Measurements from ENCODE around the gene TEPSIN.
"Not testable (repeated sequence)": the region's sequence is repeated elsewhere in the genome, so short reads cannot be mapped to it uniquely, and the experiment has no call there.

TEPSIN gene

DNA sequence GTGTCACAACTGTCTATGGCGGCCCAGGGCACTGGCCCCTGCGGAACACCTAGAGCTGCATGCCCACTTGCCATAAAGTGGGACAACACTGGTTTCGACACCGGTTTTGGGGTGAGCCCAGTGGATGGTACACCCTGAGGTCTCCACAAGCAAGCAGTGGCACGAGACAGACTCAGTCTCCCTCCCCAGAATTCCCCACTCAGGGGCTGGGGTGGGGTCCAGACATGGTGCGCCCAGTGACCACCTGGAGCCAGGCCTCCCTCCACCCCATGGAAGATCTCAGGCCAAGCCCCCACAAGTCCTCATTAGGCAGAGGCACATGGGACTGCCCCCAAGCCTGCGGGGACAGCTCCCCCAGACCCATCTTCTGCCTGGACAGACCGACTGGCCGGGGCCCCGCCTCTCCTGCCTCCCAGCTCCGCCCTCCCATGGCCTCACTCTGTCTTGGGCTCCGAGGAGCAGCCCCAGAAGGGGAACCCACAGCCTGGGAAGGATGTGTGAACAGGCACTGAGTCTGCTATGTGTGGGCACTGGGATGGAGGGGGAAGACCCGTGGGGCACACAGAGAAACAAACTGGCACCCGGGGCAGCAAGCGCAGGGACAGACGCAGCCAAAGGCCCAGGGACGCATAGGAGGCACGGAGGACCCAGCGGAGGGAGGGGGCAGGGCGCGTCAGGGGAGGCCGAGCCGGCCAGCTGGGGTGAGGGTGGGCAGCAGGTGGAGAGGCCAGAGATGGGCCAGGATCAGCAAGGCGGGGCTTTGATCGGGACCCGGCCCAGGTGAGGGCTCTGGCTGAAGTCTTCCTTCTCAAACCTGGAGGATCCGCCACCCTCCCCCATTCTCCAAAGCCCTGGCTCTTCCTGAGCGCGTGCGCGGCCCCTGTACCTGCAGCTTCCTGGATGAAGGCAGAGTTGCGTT, 2.8 kb downstream of the TEPSIN start:
- DNase-seq (ENCODE audit: low read depth) = no peak

DNA sequence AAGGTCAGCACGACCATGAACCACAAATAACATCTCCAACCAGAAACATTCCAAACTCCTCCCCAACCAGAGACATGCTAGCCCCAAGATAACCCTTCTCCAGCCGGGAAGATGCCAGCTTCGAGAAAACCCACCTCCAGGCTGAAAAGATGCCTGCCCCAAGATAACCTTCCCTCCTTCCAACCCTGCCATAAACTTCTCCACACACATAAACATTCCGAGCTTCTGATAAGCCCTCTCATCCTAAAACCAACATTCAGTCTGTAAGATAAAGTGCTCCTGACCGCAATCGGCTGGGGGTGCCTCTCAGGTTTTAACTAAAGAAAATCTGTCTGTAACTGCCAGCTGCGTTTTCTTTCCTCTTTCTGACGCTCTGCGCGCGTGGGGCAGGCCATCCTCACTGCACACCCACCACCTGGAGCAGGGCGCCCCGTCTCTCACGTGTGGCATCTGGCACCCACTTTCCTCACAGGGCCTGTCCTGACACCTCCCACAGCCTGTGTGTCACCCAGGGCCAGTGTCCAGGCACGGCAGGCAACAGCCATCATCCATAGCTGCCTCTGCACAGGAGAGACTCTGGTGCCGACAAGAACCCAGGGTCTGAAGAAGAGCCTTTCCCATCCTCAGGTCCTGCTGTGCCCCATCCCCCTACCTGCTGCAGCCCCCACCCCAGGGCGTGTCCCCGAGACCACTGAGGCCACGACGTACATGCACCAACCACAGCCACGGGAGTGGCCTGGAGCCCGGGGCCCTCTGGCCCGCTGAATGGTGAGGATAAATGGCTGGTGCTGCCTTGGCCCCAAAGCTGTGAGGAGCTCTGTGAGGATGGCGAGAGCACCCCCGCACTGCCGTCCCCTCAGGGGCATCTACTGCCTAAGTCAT, 3.7 kb downstream of the TEPSIN start:
- peak; percentile 83 for DNase-seq (ENCODE audit: low read depth)

DNA sequence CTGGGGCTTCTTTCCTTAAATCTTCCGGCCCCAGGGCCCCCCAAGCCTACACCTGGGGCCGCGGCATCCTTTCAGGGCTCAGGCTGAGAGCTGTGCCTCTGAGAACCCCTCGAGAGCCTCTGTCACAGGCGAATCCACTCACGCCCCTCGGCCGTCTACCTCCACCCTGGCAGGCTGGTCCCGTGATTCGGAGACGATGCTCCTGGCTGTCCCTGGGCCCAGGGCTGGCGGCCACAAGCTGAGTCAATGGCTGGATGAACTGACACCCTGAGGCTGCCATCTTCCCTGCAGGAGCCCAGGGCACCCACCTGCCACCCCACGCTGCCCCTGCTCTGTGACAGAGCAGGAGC, 4.4 kb downstream of the TEPSIN start:
- no peak for DNase-seq (ENCODE audit: low read depth)

DNA sequence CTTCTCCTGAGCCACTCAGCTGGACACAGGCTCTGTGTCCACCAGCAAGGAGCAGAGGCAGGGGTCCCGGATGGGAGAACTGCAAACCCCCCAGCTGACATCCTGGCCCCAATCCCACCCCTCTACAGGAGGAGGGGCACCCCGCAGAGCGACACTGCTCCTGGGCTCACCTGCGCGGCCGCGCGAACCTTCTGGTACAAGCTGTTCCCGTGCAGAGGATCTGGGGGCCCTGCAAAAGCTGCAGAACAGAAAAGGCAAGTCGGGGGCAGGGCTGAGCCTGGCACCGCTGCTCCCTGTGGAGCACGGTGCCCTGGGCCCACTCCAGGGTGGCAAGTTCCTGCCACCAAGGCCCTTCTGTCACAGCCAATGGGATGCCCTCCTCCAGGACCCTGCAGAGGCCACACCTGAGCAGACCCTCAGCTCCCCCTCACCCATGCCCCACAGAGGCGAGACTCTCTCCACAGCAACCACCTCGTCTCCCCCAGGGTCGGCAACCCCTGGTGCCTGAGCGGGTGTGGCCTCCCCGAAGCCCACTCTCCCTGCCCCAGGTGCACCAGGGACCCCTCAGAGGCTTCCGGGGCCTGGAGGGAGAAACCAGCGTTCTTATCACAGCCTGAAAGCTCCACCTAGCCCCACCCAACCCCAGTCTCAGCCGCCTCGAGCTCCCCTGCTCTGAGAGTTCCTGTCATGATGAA, 4.9 kb downstream of the TEPSIN start:
- no peak for DNase-seq (ENCODE audit: low read depth)

DNA sequence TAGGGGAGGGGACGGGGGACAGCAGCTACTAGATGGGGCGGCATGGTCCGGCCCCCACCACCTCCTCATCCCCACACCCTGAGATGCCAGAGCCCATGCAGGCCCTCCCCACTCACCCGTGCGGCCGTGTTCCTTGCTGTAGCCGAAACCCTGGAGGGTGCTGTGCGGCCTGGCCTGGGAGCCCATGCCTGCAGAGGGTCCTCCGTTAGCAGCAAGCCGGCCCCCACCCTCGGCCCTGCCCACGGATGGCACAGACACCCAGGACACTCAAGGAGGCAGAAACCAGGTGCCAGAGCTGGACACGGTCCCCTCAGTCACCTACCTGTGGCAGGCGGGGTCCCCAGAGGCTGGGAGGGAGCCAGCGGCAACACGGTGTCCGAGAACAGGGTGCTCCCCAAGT, 5.5 kb downstream of the TEPSIN start:
- no peak for DNase-seq (ENCODE audit: low read depth)

DNA sequence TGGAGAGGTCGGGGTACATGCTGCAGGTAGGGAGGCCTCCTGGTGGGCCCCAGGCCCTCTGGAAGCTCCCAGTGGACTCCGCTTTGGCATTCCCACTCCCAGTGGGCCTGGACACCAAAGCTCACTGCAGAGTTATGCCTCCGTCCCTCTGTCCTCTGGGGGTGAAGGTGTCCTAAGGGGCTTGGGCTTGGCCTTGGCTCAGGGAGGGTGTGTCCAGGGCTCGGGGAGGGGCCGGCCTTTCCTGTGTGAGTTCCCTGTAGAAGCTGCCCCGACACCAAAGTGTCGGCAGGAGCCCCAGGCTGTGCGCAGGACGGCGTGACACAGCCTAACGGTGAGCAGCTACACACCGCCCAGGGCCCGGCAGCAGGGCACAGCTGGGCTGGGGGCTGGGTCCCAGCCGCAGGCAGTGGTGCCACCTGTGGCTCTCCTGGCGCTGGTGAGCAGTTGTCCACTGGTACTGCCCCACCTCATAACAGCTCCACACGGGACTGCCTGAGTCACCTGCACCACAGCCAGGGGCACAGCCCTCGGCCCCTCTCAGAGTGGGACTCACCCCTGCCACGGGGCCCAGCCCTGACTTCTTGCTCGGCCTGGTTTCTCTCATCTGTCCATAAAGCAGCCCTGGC, 6.1 kb downstream of the TEPSIN start:
- no peak for DNase-seq (ENCODE audit: low read depth)

DNA sequence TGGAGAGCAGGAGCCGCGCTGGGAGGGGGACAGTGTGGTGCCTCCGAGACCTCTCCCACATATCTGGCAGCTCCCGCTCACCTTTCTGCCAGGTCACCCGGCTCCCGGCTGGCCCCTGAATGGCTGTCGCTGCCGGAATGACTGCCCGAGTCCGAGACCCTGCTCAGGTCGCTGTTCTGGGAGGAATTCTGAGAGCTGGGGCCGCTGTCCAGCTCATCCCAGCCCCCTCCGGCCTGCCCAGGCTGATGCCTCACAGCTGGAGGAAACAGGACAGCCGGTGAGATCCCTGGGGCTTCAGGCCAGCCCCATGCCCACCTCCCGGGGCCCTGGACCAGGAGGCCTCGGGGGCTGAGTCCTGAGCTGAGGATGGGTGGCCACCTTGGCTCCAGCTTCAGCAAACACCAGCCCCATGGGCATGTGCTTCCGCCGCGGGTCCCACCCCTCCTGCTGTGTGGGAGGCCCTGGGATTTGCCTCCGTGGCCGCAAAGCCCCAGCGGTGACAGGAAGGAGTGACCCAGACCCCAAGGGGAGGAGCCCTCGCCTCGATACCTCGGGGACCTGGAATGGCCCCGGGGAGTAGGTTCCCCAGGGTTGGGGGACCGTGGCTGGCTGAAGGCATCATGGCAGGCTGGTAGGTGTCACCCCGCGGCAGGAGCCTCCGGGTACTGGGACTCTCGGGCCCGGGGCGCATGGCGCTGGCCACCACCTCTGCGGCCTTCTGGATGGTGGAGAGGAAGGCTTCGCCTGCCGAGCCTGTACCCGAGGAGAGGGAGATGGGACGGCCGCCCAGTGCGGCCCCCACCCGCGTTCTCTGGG, 6.9 kb downstream of the TEPSIN start:
- DNase-seq (ENCODE audit: low read depth) = no peak

DNA sequence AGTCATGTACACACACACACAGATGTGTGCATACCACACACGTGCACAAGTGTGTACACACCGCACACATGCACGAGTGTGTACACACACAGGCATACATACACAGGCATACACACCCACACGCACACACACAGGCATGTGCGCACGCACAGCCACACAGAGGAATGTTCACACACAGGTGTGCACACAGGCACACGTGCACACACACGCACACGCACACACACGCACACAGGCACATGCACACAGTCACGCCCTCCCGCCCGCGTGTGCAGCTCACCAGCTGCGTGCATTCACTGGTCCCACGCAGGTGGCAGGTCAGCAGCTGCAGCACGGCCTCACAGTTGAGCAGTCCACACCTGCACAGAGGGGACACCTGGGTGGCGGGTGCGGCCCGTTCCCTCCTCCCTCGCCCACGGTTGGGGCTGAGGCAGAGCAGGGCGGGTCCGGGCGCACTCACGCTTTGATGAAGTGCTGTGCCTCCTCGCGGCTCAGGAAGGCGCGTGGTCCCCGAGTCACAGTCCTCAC, 7.7 kb downstream of the TEPSIN start:
- no peak for DNase-seq (ENCODE audit: low read depth)

DNA sequence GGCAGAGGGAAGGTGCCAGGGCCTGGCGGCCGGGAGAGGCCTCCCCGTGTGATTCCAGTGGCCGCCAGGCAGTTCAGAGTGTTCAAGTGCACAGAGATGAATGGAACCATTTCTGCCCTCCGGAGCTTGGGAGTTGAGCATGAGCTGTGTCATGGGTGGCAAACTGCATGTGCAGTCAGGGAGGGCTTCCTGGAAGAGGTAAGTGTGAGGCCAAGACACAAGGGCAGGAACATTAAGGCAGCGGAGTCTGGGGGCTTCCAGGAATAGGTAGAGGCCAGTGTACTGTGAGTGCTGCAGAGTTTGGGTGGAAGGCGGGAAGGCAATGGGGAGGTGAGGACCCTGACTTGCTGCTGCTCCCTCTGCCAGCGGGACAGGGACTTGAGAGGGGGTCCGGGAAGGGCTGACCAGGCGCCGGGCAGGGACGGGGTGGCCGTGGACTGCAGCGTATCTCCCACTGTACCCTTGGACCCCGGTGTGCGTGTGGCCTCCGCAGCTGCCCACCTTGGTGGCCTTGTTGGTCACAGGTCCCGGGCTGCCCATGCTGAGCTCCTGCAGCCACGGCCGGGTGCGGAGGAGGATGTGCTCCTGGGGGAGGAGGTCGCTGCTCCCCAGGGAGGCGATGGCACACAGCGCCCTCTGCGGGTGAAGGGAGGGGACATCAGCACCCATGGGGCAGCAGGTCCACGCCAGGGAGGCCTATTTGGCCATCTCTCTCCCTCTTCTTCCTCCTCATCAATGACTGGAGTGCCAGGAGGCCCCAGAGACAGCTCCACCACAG, 8.6 kb downstream of the TEPSIN start:
- DNase-seq (ENCODE audit: low read depth) = no peak

DNA sequence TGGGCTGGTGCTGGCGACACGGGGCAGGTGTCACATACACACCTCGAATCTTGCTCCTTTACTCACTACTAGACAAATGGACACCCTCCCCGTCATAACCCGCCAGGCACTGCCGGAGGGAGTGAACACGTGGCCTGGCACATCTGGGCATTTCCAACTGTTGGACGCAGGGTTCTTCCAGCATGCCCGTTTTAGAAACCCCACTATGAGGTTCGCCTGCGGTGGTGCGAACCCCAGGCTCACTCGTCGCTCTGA, 9.3 kb downstream of the TEPSIN start:
- DNase-seq (ENCODE audit: low read depth) = no peak

DNA sequence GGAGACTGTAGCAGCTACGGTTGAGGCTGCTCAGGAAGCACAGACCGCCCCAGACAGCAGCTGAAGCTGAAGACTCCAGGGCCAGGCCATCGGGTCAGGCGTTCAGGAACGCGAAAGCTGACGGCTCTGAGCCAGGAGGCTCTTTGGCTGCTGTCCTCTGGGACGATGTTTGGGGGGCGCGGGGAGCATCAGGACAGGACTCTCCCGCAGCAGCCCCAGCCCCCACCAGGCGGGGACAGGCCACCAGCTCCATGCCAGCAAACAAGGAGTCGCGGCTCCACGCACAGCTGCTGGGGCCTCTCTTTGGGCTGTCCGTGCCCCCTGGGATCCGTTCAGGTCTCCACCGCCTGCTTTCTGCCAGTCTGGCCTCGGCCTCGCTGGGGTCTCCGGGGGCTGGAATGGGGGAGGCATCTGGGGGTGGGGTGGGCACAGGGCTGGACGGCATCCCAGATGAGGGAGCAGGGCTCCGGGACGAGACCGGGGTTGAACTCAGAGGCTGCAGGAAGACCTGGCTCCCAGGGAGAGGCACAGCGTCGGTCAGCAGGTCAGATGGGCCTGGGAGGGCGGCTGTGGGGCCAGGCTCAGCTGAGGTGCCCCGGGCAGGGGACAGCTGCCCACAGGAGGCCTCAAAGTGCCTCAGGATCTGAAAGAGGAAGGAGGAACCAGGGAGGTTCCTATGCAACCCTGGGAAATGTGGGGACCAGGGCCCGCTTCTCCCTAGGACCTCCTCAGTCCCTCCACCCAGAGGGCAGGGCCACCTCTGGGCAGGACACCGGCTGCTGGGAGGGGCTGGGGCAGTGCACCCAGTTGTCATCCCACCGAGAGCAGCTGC, 9.8 kb downstream of the TEPSIN start:
- no peak for DNase-seq (ENCODE audit: low read depth)

DNA sequence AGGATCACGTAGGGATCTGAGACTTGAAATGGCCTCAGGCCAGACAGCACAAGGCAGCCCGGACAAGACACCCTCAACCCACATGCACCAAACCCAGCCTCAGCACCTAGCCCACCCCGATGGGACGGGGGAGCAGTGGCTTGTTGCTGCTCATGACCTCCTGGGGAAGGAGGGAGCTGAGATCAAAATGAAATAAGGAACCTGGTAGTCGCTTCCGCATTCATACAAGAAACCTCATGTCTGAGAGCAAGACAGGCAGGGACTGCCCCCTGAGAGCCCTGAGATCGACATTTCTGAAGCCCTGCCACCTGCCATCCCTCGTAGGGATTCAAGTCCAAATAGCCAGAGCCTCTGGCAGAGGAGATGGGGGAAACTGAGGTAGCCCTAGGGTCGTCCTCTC, 10.4 kb downstream of the TEPSIN start:
- no peak for DNase-seq (ENCODE audit: low read depth)

DNA sequence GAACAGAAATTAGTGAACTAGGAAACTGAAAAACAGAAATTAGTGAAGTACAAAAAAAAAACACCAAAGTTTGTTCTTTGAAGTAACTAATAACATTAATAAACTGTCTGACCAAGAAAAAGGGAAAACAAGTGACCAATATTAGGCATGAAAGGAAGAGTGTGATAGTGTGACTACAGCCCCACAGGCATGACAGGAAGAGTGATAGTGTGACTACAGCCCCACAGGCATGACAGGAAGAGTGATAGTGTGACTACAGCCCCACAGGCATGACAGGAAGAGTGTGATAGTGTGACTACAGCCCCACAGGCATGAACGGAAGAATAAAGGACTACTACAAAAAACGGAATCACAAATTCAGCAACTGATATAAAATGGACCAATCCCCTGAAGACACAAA, 11.2 kb downstream of the TEPSIN start:
- not testable (repeated sequence) for DNase-seq (ENCODE audit: low read depth)

DNA sequence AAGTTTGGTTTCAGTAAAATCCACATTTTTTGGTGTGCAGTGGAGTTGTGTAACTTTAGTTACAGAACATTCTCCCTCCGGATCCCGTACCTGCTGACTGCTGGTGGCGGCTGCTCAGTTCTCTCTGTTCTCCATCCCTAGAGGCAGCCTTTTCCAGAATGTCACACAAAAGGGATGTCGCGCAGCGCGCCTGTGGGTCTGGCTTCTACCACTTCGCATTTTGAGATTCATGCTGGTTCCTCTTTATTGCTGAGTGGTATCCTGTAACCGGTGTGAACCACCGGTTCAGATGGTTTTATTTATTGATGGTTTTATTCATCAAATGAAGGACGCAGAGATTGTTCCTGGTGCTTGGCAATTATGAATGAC, 15.1 kb downstream of the TEPSIN start:
- DNase-seq (ENCODE audit: low read depth) = no peak

DNA sequence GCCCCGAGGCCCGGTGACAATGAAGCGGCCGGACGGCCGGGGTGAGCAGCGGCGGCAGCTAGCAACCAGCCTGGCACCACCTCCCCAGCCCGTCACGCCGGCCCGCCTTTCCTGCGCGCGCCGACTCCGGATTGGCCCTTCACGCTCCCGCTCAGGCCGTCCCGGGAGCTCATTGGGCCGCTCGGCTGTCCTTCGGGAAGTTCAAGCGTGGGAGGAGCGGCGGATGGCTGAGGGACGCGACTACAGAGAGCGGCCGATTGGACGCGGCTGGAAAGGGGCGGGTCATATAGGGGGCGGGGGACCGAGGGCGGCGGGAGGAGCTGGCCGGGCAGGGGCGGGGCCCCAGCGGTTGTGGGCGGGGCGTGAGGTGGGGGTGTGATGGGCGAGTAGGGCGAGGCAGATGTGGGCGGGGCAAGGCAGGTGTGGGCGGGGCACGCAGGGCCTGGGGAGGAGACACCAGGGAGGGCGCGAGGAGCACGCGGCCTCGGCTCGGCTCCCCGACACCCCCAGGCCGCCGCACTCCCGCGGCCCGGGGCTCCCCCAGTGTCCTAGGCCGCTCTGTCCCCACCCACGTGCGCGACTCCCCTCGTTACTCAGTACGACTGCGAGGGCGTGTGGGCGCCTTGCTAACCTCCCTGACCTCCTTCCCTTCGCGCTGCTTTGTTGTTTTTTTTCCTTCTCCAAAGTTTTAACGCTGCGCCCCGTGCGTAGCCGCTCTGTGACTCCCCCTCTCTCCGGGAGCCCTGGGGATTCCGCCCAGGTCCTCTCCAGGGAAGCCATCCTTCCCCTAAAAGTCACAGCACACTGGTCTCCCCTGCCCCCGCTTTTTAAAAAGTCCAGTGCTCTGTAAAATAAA, 15.7 kb downstream of the TEPSIN start, which contains the start of gene CEP131:
Gene CEP131 (minus strand): TSS at position 60 of the 856 bp plus-strand sequence. CDS start 2,909 bp downstream, outside the sequence.
- DNase-seq (ENCODE audit: low read depth) = peak; percentile 95

DNA sequence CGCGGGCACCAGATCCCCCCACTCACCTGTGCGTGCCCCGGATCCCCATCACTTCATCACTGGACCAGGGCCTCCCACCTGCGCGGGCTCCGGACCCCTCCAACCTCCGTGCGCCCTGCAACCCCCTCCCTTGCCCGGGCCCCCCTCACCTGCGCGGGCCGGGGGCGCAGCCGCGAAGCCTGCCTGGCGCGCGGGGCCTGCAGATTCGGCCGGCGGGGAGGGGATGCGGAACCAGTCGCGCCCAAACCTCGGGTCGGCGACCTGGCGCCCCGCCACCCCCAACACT, 16.3 kb downstream of the TEPSIN start:
- no peak for DNase-seq (ENCODE audit: low read depth)

DNA sequence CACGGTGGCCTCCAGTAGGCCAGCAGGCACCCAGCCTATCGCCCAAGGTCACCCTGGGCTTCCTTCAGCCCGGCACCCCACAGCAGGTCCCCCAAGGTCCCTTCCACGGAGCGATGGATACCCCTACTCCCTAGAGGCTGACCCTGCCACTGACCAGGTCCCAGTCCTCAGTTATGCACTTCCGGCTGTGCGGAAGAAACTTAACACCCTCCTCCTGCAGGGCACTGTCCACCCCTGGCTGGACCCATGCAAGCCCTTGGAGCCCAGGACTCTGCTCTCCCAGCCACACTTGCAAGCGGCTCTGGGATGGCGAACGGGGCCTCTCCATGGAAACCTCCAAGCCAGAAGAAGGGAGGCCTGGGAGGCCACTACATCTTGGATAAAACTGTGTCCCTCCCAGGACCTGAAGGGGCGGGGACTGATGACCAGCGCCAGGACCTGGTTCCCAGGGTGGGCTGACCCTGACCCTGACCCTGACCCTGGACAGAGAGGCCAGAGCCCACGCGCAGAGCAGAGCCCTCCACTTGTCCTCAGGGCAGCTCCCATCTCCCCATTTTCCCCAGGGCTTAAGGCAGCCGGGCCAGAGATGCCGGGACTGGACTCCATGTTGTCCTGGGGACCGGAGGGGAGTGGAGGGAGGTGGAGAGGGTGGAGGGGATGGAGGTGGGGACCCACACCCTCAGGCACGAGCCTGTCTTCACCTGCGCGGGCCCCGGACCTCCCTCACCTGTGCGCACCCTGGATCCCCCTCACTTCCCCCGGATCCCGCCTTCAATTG, 16.8 kb downstream of the TEPSIN start:
- no peak for DNase-seq (ENCODE audit: low read depth)

DNA sequence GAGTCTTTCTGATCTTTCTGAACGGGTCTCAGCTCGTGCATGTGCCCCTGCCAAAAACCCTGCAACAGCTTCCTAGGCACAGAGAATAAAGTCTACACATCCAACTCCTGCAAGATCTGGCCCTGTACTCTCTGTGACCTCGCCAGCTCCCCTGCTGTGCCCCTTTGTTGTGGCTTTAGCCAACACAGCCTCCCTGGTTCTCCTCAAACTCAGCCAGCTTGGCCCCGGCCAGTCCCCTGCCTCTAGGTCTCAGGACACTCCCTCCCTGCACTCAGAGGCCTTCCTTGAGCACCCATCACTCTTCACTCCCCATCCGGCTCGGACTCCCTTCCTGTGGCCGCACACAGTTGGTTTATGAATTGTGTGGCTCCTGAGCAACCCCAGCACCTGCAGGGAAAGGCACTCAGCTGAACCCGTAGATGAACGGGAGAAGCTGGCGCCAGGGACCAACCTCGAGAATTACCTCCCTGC, 17.4 kb downstream of the TEPSIN start:
- DNase-seq (ENCODE audit: low read depth) = no peak
